ENCODE measurements around the gene AP2M1.
"Not testable (repeated sequence)": the region's sequence is repeated elsewhere in the genome, so short reads cannot be mapped to it uniquely, and the experiment has no call there.

The AP2M1 gene

GRCh38 chr3:184145111-184145524, 29.5 kb upstream of the AP2M1 start:
- POLR2A ChIA-PET, result interaction anchor here (0.5 to 1.2 kb wide), 2 partner anchors 10 to 250 kb away, joined by 3 read pairs; partner anchors contain the start of gene EIF2B5
- CTCF ChIA-PET, result interaction anchor here (0.7 to 3.0 kb wide), 15 partner anchors 10 to 250 kb away, joined by 3 to 14 read pairs (median 5); partner anchors contain the start of genes EEF1AKMT4 and EIF2B5
- TF ChIP-seq, protein P1, sequence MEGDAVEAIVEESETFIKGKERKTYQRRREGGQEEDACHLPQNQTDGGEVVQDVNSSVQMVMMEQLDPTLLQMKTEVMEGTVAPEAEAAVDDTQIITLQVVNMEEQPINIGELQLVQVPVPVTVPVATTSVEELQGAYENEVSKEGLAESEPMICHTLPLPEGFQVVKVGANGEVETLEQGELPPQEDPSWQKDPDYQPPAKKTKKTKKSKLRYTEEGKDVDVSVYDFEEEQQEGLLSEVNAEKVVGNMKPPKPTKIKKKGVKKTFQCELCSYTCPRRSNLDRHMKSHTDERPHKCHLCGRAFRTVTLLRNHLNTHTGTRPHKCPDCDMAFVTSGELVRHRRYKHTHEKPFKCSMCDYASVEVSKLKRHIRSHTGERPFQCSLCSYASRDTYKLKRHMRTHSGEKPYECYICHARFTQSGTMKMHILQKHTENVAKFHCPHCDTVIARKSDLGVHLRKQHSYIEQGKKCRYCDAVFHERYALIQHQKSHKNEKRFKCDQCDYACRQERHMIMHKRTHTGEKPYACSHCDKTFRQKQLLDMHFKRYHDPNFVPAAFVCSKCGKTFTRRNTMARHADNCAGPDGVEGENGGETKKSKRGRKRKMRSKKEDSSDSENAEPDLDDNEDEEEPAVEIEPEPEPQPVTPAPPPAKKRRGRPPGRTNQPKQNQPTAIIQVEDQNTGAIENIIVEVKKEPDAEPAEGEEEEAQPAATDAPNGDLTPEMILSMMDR (IDR thresholded peaks at IDR 0.05; ENCODE audit: control extremely low read depth, extremely low read depth, low read depth, missing control alignments), result no peak
- DNase-seq (ENCODE audit: extremely low spot score), result no peak

- ChIA-PET POLR2A (interaction anchor here (0.5 kb wide), 1 partner anchor 251 kb away, joined by 3 read pairs; no protein-coding TSS in a partner anchor), CTCF (interaction anchor here (0.7 to 3.0 kb wide), 13 partner anchors 9 to 250 kb away, joined by 3 to 14 read pairs (median 5); partner anchors contain the start of genes EEF1AKMT4 and EIF2B5)
- TF ChIP-seq, protein P1 (IDR thresholded peaks at IDR 0.05; ENCODE audit: control extremely low read depth, extremely low read depth, low read depth, missing control alignments), result no peak
- no peak for DNase-seq (ENCODE audit: extremely low spot score)
These were observed 28.8 kb upstream of the AP2M1 start for GRCh38 chr3:184145751-184146270.

DNA sequence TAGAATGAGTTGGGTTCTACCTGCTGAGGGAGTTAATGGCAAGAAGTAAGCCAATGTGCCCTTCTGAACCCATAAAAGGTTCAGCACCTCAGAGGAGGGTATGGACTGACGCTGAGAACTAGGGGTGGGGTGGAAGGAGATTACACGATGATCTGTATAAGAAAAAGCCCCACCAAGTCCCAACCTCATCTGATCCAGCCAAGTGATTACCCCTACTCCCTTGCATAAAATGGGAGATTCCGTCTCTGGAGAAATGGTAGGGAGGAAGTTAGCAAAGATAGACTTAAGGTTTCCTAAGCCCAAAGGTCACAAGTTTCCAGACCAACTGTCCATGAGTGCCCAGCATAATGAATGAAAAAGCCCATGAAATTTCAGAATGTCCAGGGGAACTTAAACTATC, 26.6 kb upstream of the AP2M1 start:
- ChIA-PET POLR2A (no interaction called here), CTCF (interaction anchor here (1.7 kb wide), 1 partner anchor 80 kb away, joined by 4 read pairs; no protein-coding TSS in a partner anchor)
- DNase-seq (ENCODE audit: extremely low spot score), result no peak
- TF ChIP-seq, protein P1 (IDR thresholded peaks at IDR 0.05; ENCODE audit: control extremely low read depth, extremely low read depth, low read depth, missing control alignments), result no peak

DNA sequence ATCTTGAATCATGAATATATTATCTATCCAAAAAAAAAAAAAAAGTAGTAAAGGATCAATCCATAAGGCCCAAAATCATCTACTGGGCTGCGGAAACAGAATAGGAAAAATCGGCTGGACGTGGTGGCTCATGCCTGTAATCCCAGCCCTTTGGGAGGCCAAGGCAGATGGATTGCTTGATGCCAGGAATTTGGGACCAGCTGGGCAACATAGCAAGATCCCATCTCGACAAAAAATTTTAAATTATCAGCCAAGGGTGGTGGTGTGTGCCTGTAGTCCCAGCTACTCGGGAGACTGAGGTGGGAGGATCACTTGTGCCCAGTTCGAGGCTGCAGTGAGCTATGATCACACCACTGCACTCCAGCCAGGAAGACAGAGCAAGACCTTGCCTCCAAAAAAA, 25.5 kb upstream of the AP2M1 start:
- TF ChIP-seq, protein P1 (IDR thresholded peaks at IDR 0.05; ENCODE audit: control extremely low read depth, extremely low read depth, low read depth, missing control alignments), result no peak
- DNase-seq (ENCODE audit: extremely low spot score), result no peak
- ChIA-PET CTCF (interaction anchor here (0.7 to 1.7 kb wide), 5 partner anchors 12 to 247 kb away, joined by 3 to 6 read pairs (median 4); partner anchors contain the start of gene EIF2B5), POLR2A (interaction anchor here (0.7 kb wide), 1 partner anchor 239 kb away, joined by 6 read pairs; no protein-coding TSS in a partner anchor)

DNA sequence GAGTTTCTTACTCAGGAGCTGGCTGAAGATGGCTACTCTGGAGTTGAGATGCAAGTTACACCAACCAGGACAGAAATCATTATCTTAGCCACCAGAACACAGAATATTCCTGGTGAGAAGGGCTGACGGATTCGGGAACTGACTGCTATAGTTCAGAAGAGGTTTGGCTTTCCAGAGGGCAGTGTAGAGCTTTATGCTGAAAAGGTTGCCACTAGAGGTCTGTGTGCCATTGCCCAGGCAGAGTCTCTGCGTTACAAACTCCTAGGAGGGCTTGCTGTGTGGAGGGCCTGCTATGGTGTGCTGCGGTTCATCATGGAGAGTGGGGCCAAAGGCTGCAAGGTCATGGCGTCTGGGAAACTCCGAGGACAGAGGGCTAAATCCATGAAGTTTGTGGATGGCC, 24.9 kb upstream of the AP2M1 start:
- CTCF ChIA-PET, result interaction anchor here (1.4 to 1.7 kb wide), 2 partner anchors 12 to 78 kb away, joined by 4 to 6 read pairs; no protein-coding TSS in a partner anchor
- POLR2A ChIA-PET; DNase-seq (ENCODE audit: extremely low spot score): not testable (repeated sequence)

- ChIA-PET POLR2A (interaction anchor here (0.6 kb wide), 1 partner anchor 65 kb away, joined by 4 read pairs; no protein-coding TSS in a partner anchor), CTCF (interaction anchor here (0.8 to 1.2 kb wide), 4 partner anchors 9 to 73 kb away, joined by 3 read pairs; no protein-coding TSS in a partner anchor)
- DNase-seq (ENCODE audit: extremely low spot score), result peak; percentile 91
These were observed 19.6 kb upstream of the AP2M1 start, which contains the start of gene DVL3 for GRCh38 chr3:184154885-184155643. DVL3 (plus strand) TSS chr3:184155377; CDS start chr3:184155636, 259 bp downstream.

More at GRCh38 chr3:184154885-184155643, 19.6 kb upstream of the AP2M1 start, which contains the start of gene DVL3:
- TF ChIP-seq, protein P1 (IDR thresholded peaks at IDR 0.05; ENCODE audit: control extremely low read depth, extremely low read depth, low read depth, missing control alignments), result no peak
